Measurements from ENCODE around the gene GJA8.
A peak's percentile ranks its signal among the peaks of the same experiment; 100 is the strongest.
"Not testable (repeated sequence)": the region's sequence is repeated elsewhere in the genome, so short reads cannot be mapped to it uniquely, and the experiment has no call there.

The GJA8 gene

GRCh38 chr1:147902253-147902845, at the start of gene GJA8:
Gene GJA8, plus strand, starts transcription at chr1:147902795. Its CDS starts 5,161 bp downstream, at chr1:147907956.
- no peak for DNase-seq (ENCODE audit: low read depth in 2 of 3, low spot score in 2 of 3)

GRCh38 chr1:147853391-147853790, 49.2 kb upstream of the GJA8 start:
- no peak for DNase-seq (ENCODE audit: low read depth in 2 of 3, low spot score in 2 of 3)

GRCh38 chr1:147854989-147855388, 47.6 kb upstream of the GJA8 start:
- DNase-seq (ENCODE audit: low read depth in 2 of 3, low spot score in 2 of 3) = not testable (repeated sequence)

- DNase-seq (ENCODE audit: low read depth in 2 of 3, low spot score in 2 of 3) = not testable (repeated sequence)
Observed at GRCh38 chr1:147855996-147856395, 46.6 kb upstream of the GJA8 start.

GRCh38 chr1:147867204-147867603, 35.4 kb upstream of the GJA8 start:
- DNase-seq (ENCODE audit: low read depth in 2 of 3, low spot score in 2 of 3) = not testable (repeated sequence)

GRCh38 chr1:147878022-147878421, 24.6 kb upstream of the GJA8 start:
- DNase-seq (ENCODE audit: low read depth in 2 of 3, low spot score in 2 of 3) = no peak

GRCh38 chr1:147879911-147880310, 22.7 kb upstream of the GJA8 start:
- DNase-seq (ENCODE audit: low read depth in 2 of 3, low spot score in 2 of 3) = no peak

GRCh38 chr1:147882535-147882934, 20.1 kb upstream of the GJA8 start:
- no peak for DNase-seq (ENCODE audit: low read depth in 2 of 3, low spot score in 2 of 3)

GRCh38 chr1:147890177-147890790, 12.3 kb upstream of the GJA8 start:
- peak; percentile 16 to 49 (median 42) for DNase-seq (ENCODE audit: low read depth in 2 of 3, low spot score in 2 of 3)

- DNase-seq (ENCODE audit: low read depth in 2 of 3, low spot score in 2 of 3) = no peak
Observed at GRCh38 chr1:147891088-147891487, 11.5 kb upstream of the GJA8 start.

GRCh38 chr1:147892216-147892615, 10.4 kb upstream of the GJA8 start:
- no peak for DNase-seq (ENCODE audit: low read depth in 2 of 3, low spot score in 2 of 3)

- no peak for DNase-seq (ENCODE audit: low read depth in 2 of 3, low spot score in 2 of 3)
Observed at GRCh38 chr1:147892731-147893214, 9.8 kb upstream of the GJA8 start.

- no peak for DNase-seq (ENCODE audit: low read depth in 2 of 3, low spot score in 2 of 3)
Observed at GRCh38 chr1:147895123-147895522, 7.5 kb upstream of the GJA8 start.

GRCh38 chr1:147897029-147897752, 5.4 kb upstream of the GJA8 start:
- DNase-seq (ENCODE audit: low read depth in 2 of 3, low spot score in 2 of 3) = no peak

GRCh38 chr1:147897789-147898188, 4.8 kb upstream of the GJA8 start:
- no peak for DNase-seq (ENCODE audit: low read depth in 2 of 3, low spot score in 2 of 3)

- no peak for DNase-seq (ENCODE audit: low read depth in 2 of 3, low spot score in 2 of 3)
Observed at GRCh38 chr1:147904726-147905125, 2.1 kb downstream of the GJA8 start.

- DNase-seq (ENCODE audit: low read depth in 2 of 3, low spot score in 2 of 3) = no peak
Observed at GRCh38 chr1:147907786-147908509, 5.4 kb downstream of the GJA8 start.

GRCh38 chr1:147912553-147912952, 10.0 kb downstream of the GJA8 start:
- DNase-seq (ENCODE audit: low read depth in 2 of 3, low spot score in 2 of 3) = no peak

- no peak for DNase-seq (ENCODE audit: low read depth in 2 of 3, low spot score in 2 of 3)
Observed at GRCh38 chr1:147913362-147913942, 10.9 kb downstream of the GJA8 start.

GRCh38 chr1:147919896-147920295, 17.3 kb downstream of the GJA8 start:
- DNase-seq (ENCODE audit: low read depth in 2 of 3, low spot score in 2 of 3) = no peak

GRCh38 chr1:147924813-147925212, 22.2 kb downstream of the GJA8 start:
- no peak for DNase-seq (ENCODE audit: low read depth in 2 of 3, low spot score in 2 of 3)
